Peyer's patch (tissue), 4 donors: ENCODE results near the gene SPON2.

Source experiments
- POLR2A ChIP-seq, 2 donors: fragments of 450-650 bp; IDR thresholded peaks; one replicate each; pipeline ENCODE4 v1.5.1; 2017; ENCODE audit warnings: antibody characterized with exemption in 2 of 2, mild to moderate bottlenecking in 2 of 2, moderate library complexity in 2 of 2
- TF ChIP-seq, protein P1 (sequence below), 6 experiments: fragments of 450-650 bp in 4 of 6; fragments of 200-600 bp in 2 of 6; sonication (generic) in 1 of 6; IDR thresholded peaks; one replicate each; pipeline ENCODE4 v1.5.1; 2017 to 2019; ENCODE audit warnings: antibody characterized with exemption in 6 of 6, mild to moderate bottlenecking in 3 of 6, moderate library complexity in 1 of 6

DNA sequence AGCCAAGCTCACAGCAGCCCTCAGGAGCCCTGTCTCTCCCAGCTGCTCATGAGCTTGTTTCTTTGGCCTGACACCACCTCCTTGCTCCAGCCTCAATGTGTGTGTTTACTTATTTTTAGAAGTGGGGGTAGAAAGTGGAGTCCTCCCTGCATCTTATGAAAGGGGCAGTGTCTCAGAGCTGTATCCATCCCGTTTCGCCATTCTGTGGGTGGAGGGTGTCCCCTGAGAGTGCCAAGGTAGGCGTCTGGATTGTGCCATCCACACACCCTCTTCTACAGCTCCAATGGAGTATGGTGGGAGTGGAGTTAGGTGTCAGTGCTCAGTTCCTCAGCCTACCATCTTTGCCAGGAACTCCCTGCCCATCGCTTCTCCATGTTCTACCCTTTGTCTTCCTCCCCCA lies 8.3 kb downstream of the SPON2 start:
- TF ChIP-seq, protein P1, sequence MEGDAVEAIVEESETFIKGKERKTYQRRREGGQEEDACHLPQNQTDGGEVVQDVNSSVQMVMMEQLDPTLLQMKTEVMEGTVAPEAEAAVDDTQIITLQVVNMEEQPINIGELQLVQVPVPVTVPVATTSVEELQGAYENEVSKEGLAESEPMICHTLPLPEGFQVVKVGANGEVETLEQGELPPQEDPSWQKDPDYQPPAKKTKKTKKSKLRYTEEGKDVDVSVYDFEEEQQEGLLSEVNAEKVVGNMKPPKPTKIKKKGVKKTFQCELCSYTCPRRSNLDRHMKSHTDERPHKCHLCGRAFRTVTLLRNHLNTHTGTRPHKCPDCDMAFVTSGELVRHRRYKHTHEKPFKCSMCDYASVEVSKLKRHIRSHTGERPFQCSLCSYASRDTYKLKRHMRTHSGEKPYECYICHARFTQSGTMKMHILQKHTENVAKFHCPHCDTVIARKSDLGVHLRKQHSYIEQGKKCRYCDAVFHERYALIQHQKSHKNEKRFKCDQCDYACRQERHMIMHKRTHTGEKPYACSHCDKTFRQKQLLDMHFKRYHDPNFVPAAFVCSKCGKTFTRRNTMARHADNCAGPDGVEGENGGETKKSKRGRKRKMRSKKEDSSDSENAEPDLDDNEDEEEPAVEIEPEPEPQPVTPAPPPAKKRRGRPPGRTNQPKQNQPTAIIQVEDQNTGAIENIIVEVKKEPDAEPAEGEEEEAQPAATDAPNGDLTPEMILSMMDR (IDR thresholded peaks at IDR 0.05) = no peak
- no peak for TF ChIP-seq POLR2A (IDR thresholded peaks at IDR 0.05)
